BE2C (cell line): ENCODE measurements around the gene PEX11G.

ENCODE experiments used
- DNase-seq: peaks from one replicate; pipeline ENCODE4 v3.0.0-alpha.2; 2020
- H3K27me3 ChIP-seq: fragments of 250-450 bp; sonication (Bioruptor Pico); 2 replicates; pipeline ENCODE4 v1.5.1; 2020; ENCODE audit warnings: mild to moderate bottlenecking
- H3K36me3 ChIP-seq: fragments of 250-450 bp; sonication (Bioruptor Pico); 2 replicates; pipeline ENCODE4 v1.5.1; 2020; ENCODE audit warnings: mild to moderate bottlenecking
- H3K4me1 ChIP-seq: fragments of 250-450 bp; sonication (Bioruptor Pico); 2 replicates; pipeline ENCODE4 v1.5.1; 2020
- H3K4me3 ChIP-seq: 2 replicates; pipeline ENCODE4 v1.5.1; 2011; ENCODE audit warnings: low read depth, low read length
- H3K9me3 ChIP-seq: fragments of 250-450 bp; sonication (Bioruptor Pico); 2 replicates; pipeline ENCODE4 v1.5.1; 2020
- CTCF ChIP-seq: IDR thresholded peaks from 2 replicates; pipeline ENCODE4 v1.5.1; 2012; ENCODE audit warnings: mild to moderate bottlenecking, low read depth, low read length

PEX11G gene

GRCh38 chr19:7478173-7478842 is 10.5 kb downstream of the PEX11G start:
- Histone ChIP-seq H3K4me1 (peaks cover 6% of the 10 kb centered on the region), H3K27me3 (no peaks in the 10 kb centered on the region), H3K4me3 (no peak overlapping the region), H3K9me3 (no peaks in the 10 kb centered on the region), H3K36me3 (no peaks in the 10 kb centered on the region)
- no peak for DNase-seq
- no peak for TF ChIP-seq CTCF

GRCh38 chr19:7477758-7478157 is 11.1 kb downstream of the PEX11G start:
- no peak overlapping the region for H3K4me3 ChIP-seq
- no peaks in the 10 kb centered on the region for H3K27me3 ChIP-seq
- no peaks in the 10 kb centered on the region for H3K36me3 ChIP-seq
- H3K9me3 ChIP-seq, result no peaks in the 10 kb centered on the region
- peaks cover 3% of the 10 kb centered on the region for H3K4me1 ChIP-seq
- no peak for DNase-seq
- no peak for TF ChIP-seq CTCF

- TF ChIP-seq CTCF, result no peak
- no peak for DNase-seq
These were observed 11.9 kb downstream of the PEX11G start for GRCh38 chr19:7476777-7477494.

GRCh38 chr19:7476241-7476640 is 12.6 kb downstream of the PEX11G start:
- TF ChIP-seq CTCF, result no peak
- Histone ChIP-seq H3K4me3 (no peak overlapping the region), H3K9me3 (no peaks in the 10 kb centered on the region), H3K4me1 (no peaks in the 10 kb centered on the region), H3K27me3 (no peaks in the 10 kb centered on the region), H3K36me3 (no peaks in the 10 kb centered on the region)
- DNase-seq, result no peak

More at GRCh38 chr19:7476777-7477494, 11.9 kb downstream of the PEX11G start:
- H3K4me3 ChIP-seq, result no peak overlapping the region
- no peaks in the 10 kb centered on the region for H3K9me3 ChIP-seq
- no peaks in the 10 kb centered on the region for H3K4me1 ChIP-seq
- H3K36me3 ChIP-seq, result no peaks in the 10 kb centered on the region
- no peaks in the 10 kb centered on the region for H3K27me3 ChIP-seq

GRCh38 chr19:7475665-7476064 is 13.2 kb downstream of the PEX11G start:
- no peaks in the 10 kb centered on the region for H3K27me3 ChIP-seq
- DNase-seq, result no peak
- no peaks in the 10 kb centered on the region for H3K4me1 ChIP-seq
- H3K9me3 ChIP-seq, result no peaks in the 10 kb centered on the region
- no peak overlapping the region for H3K4me3 ChIP-seq
- no peak for TF ChIP-seq CTCF
- no peaks in the 10 kb centered on the region for H3K36me3 ChIP-seq
